Measurements from ENCODE around the gene NKD1.

DNA sequence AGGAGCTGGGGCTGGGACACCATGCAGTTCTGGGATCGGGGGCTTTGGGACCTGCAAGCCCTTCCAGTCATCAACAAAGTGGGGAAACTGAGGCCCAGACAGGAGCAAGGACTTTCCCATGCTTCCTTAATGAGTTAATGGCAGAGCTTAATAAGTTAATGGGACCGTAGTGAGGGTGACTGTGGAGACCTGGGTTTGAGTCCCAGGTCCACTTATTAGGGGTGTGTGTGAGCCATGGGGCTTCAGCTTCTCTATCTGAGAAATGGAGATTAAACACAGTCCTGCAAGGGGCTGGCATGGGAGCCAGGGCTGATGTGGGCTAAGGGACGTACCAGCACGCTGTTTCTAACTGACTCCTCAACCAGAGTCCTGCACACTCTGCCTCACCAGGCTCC is 41.7 kb upstream of the NKD1 start:
- no peak for TF ChIP-seq EP300 (IDR thresholded peaks at IDR 0.05; ENCODE audit: borderline replicate concordance in 1 of 2, low read depth in 2 of 2, low read length in 2 of 2)
- TF ChIP-seq SRF (IDR thresholded peaks at IDR 0.05; ENCODE audit: low read depth, low read length) = no peak
- TF ChIP-seq ATF3 (IDR thresholded peaks at IDR 0.05; ENCODE audit: insufficient read depth, low read depth, low read length) = no peak
- TF ChIP-seq TAF1 (IDR thresholded peaks at IDR 0.05; ENCODE audit: low read depth, low read length) = no peak
- TF ChIP-seq SP1 (IDR thresholded peaks at IDR 0.05; ENCODE audit: low read depth, low read length) = no peak
- TF ChIP-seq CREB1 (IDR thresholded peaks at IDR 0.05) = no peak

Measured in H1 (cell line).